PC-9 (cell line): ENCODE results near the gene ACACA.

Source experiments
- EZH2 ChIP-seq: fragments of 200-600 bp; sonication (generic); IDR thresholded peaks from 2 replicates; pipeline ENCODE4 v1.8.0; 2017; ENCODE audit warnings: antibody characterized with exemption, low read depth
- TF ChIP-seq, protein P1 (sequence below): fragments of 200-600 bp; sonication (generic); conservative IDR thresholded peaks from 2 replicates; pipeline ENCODE4 v1.6.1; 2017; ENCODE audit warnings: mixed run types, antibody characterized with exemption, mild to moderate bottlenecking, moderate library complexity

DNA sequence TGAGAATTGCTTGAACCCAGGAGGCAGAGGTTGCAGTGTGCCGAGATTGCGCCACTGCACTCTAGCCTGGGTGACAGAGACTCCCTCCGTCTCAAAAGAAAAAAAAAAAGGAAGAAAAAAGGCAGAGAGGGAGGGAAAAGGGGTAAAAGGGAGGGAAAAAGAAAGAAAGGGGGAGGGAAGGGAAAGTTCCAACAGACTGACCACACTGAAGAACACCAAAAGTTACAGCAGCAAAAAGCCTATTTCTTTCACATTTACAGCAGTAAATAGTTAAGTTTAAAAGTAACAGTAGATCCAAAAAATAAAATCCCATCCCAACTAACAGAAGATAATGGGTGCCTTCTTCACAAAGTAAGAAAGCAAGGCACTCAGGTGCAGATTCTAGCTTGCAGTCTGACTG is 67.8 kb downstream of the ACACA start:
- TF ChIP-seq, protein P1, sequence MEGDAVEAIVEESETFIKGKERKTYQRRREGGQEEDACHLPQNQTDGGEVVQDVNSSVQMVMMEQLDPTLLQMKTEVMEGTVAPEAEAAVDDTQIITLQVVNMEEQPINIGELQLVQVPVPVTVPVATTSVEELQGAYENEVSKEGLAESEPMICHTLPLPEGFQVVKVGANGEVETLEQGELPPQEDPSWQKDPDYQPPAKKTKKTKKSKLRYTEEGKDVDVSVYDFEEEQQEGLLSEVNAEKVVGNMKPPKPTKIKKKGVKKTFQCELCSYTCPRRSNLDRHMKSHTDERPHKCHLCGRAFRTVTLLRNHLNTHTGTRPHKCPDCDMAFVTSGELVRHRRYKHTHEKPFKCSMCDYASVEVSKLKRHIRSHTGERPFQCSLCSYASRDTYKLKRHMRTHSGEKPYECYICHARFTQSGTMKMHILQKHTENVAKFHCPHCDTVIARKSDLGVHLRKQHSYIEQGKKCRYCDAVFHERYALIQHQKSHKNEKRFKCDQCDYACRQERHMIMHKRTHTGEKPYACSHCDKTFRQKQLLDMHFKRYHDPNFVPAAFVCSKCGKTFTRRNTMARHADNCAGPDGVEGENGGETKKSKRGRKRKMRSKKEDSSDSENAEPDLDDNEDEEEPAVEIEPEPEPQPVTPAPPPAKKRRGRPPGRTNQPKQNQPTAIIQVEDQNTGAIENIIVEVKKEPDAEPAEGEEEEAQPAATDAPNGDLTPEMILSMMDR: no peak
- no peak for TF ChIP-seq EZH2
